Anterior cingulate cortex (tissue), 58 donors: ENCODE measurements around the gene NOS1.
A peak's percentile ranks its signal among the peaks of the same experiment; 100 is the strongest.
"Not testable (repeated sequence)": the region's sequence is repeated elsewhere in the genome, so short reads cannot be mapped to it uniquely, and the experiment has no call there.

Experiments used
- DNase-seq, 58 donors: peaks; one replicate each; lab custom pipeline; 2025; lab: John Stamatoyannopoulos, UW

NOS1 gene

GRCh38 chr12:117214797-117215196 is 146.6 kb downstream of the NOS1 start:
- DNase-seq = no peak

GRCh38 chr12:117213295-117213808 is 148.1 kb downstream of the NOS1 start:
- DNase-seq = peak in 1 of 58 donors; percentile 8

DNA sequence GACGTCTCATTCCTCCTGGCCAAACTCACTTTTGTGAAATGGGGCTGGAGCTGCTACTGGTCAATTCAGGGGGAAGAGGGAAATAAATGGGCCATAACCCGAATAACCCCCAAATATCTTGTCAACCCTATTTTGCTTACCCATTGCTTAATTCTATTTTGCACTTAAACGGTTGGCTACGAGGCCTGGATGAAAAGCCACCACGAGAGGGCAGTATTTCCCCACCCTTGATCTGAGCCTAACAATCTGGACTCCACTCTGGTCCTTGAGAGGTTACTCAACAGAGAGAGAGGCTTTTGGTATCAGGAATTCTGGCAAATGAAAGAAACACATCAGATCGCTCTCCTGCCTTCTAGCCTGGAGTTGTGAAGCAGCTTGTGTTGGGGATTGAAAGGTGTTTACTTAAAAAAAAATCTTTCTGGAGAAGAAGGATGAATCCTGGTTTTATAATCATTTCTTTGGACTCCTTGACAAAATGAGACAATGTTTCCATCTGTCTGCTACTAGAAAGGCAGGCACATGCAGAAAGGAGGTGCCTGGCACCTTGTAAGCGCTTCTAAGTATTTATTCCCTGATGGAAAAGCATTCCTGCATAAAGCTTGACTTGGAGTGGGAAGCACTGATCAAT is 148.7 kb downstream of the NOS1 start:
- peak in 55 of 58 donors; percentile 4 to 79 (median 45) for DNase-seq

DNA sequence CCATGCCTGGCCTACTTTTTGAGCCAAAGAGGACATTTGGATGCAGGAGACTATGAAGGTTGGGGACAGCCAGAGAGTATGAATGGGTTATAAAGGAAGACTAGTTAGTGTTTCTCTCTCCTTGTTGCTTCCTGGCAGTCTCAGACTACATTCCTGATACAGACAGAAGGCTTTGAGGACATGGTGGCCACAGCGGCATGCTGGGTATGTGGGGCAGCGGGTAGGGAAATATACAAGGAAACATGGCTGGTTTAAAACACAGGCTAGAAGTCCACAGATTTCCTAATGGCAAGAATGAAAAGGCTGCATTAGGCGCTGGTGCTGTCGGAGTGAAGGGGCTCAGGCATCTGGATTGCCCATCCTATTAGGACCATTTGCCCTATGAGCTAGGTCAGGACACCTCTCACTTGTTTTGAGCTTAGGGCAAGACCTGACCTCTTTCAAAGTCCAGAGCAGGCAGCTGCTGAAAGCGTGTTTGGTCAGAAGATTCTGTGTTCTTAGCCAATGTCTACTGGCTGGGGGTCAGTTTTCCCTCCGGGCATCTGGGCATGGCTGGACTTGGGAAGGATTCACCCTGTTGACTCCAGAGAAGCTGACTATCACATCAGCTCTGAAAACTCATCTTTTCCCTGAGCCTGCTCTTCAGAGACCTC is 151.0 kb downstream of the NOS1 start:
- DNase-seq = no peak

- peak in 1 of 58 donors; percentile 5 for DNase-seq
These were observed 151.8 kb downstream of the NOS1 start for GRCh38 chr12:117209626-117210025.

- no peak for DNase-seq
These were observed 152.5 kb downstream of the NOS1 start for GRCh38 chr12:117208811-117209455.

- no peak for DNase-seq
These were observed 153.2 kb downstream of the NOS1 start for GRCh38 chr12:117208206-117208605.

GRCh38 chr12:117207675-117208074 is 153.8 kb downstream of the NOS1 start:
- DNase-seq = no peak

GRCh38 chr12:117202556-117202955 is 158.9 kb downstream of the NOS1 start:
- DNase-seq = no peak

- DNase-seq = no peak
These were observed 159.4 kb downstream of the NOS1 start for GRCh38 chr12:117202033-117202432.

- DNase-seq = not testable (repeated sequence)
These were observed 161.3 kb downstream of the NOS1 start for GRCh38 chr12:117199956-117200744.

DNA sequence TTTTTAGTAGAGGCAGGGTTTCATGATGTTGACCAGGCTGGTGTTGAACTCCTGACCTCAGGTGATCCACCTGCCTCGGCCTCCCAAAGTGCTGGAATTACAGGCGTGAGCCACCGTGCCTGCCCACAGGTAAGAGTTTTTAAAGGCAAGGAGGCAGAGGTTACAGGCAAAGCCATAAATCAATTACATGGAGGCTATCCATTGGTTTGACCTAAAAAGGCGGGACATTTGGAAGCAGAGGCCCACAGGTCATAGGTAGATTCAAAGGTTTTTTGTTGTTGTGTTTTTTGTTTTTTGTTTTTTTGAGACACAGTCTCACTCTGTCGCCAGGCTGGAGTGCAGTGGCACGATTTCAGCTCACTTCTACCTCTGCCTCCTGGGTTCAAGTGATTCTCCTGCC is 165.1 kb downstream of the NOS1 start:
- DNase-seq = not testable (repeated sequence)

- not testable (repeated sequence) for DNase-seq
These were observed 166.4 kb downstream of the NOS1 start for GRCh38 chr12:117195027-117195426.

DNA sequence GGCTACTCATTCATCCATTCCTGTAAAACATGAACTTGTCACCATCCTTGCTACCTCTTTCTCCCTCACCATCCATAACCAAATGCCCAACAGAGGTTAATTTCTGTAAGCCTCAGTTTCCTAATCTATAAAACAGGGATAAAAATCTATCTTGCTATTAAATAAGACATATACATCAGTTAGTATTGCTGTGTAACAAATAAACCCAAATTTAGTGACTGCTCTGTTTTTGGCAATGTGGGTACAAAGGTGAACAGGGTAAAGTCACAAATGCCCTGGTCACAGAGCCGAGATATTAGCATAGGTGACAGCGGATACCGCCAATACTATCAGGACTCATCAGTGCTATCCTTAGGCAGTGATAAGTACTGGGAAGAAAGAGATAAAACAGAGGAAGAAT is 167.5 kb downstream of the NOS1 start:
- DNase-seq = no peak

DNA sequence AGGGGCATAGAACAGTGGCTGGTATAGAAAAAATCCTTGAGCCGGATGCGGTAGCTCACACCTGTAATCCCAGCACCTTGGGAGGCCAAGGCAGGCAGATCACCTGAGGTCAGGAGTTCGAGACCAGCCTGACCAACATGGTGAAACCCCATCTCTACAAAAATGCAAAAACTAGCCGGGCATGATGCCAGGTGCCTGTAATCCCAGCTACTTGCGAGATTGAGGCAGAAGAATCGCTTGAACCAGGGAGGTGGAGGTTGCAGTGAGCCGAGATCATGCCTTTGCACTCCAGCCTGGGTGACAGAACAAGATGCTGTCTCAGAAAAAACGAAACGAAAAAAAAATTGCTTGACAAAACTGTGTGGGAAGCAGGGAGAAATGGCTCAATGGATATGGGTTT is 168.8 kb downstream of the NOS1 start:
- DNase-seq = not testable (repeated sequence)

DNA sequence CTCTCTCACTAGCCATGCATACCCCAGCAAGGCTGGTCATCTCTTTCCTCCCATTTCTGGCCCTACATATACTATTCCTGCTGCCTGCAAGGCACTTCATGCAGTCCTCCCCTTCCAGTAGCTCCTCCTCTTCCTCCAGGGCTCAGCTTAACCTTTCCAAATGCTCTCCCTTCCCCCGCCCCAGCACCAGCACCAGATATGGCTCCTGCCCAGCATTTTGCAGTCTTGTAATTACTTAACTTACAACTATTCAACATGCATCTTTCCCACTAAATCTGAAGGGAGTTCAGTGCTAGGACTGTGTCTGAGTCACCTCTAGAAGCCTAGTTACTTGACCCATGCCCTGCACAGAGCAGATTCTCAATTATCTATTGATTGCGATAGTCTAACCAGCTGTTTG is 169.4 kb downstream of the NOS1 start:
- DNase-seq = no peak

- peak in 57 of 58 donors; percentile 44 to 96 (median 88) for DNase-seq
These were observed 171.1 kb downstream of the NOS1 start, which contains the start of gene FBXO21 for GRCh38 chr12:117190210-117190781. Gene FBXO21, minus strand, starts transcription at chr12:117190470. Its CDS starts 14 bp downstream, at chr12:117190456.

DNA sequence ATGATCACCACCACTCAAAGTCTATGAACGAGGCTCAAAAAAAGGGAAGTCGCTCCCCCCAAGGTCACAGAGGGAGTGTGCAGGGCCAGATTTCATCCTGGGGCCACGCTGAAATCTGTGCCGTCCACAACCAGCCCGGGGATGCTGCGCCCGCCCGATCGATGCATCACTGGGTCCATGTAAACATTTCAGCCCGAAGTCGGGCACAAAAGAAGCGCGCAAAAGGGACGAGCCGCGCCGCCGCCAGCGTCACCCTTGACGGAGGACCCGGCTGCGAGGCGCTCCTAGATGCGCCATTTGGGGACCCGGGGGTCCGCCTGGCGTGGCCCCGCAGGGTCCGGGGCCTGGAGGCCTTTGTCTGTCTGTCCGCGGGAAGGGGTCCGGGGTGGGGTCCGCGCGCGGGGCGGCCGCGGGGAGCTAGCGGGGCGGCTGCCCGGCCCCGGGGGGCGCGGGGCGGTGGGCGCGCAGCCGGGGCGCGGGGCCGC is 171.7 kb downstream of the NOS1 start:
- DNase-seq = peak in 38 of 58 donors; percentile 7 to 52 (median 28)

DNA sequence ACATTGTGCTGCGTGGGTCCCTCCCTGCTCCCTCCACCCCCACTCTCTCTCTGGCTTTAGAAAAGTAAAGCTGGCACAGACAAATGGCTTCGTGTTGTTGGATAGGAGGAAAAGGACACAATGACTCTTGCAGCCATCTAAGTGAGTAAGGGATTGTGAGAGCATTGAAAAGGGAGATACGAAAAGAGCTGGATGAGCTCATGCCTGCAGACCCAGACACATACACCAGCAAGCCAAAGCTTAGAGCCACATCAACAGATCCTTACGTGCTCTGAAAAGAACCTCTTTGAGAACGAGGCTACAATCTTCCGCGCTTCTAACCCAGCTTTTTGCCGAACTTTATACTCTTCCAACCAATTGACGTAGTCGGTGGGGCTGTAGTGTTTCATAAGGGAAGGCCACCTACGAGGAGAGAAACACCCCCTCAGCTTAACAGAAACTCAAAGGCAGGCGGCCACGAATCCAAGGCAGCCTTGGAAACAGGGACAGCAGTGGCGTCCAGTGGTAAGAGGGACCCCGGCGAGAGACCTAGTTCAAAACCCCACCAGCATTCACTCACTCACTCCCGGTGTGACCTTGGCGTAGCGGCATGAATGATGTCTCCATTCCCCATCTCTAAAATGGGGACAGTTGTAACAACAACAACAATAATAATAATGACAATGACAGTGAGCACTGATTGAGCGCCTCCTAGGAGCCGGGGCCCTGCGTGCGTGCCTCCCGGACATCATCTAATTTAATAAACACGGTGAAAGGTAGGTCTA is 172.3 kb downstream of the NOS1 start:
- peak in 41 of 58 donors; percentile 6 to 71 (median 36) for DNase-seq
